A673 (cell line): ENCODE data around the gene NGLY1. TPM values are rescaled to one million over a fixed set of nuclear protein-coding genes. Genes with fewer than 3 reads are reported as not detected.

Experiments used
- BruUV-seq: library from RNA; stranded (reverse); fragments of 400-500 nt; replicated peaks from 2 replicates; lab custom pipeline; 2021; lab: Mats Ljungman, UMichigan
- CTCF ChIA-PET: fragments of 300-600 bp; sonication (Branson Sonifier 250); formaldehyde crosslinking; loops from one replicate; lab custom pipeline; 2022; ENCODE audit warnings: antibody characterized with exemption; lab: Charles Lee
- POLR2A ChIA-PET: fragments of 300-600 bp; sonication (Branson Sonifier 250); formaldehyde crosslinking; loops from one replicate; lab custom pipeline; 2022; ENCODE audit warnings: antibody characterized with exemption; ENCODE audit not compliant: low non-redundant PET; lab: Charles Lee
- DNase-seq: peaks from one replicate; pipeline ENCODE4 v3.0.0-alpha.2; 2015; ENCODE audit warnings: low spot score
- H3K27ac ChIP-seq: fragments of 200-600 bp; sonication (generic); 2 replicates; pipeline ENCODE4 v1.5.1; 2016; ENCODE audit warnings: mixed run types, low read depth, mild to moderate bottlenecking, mixed read lengths, antibody characterized with exemption, low read length; ENCODE audit not compliant: poor library complexity, severe bottlenecking
- H3K27me3 ChIP-seq: fragments of 200-600 bp; sonication (generic); replicated peaks from 2 replicates; pipeline ENCODE4 v1.6.1; 2017; ENCODE audit warnings: mixed run types, low read depth, mild to moderate bottlenecking, mixed read lengths, antibody characterized with exemption, low read length; ENCODE audit not compliant: insufficient read depth, poor library complexity
- H3K36me3 ChIP-seq: fragments of 200-600 bp; sonication (generic); 2 replicates; pipeline ENCODE4 v1.6.1; 2016; ENCODE audit warnings: mixed run types, mild to moderate bottlenecking, mixed read lengths, antibody characterized with exemption, low read length; ENCODE audit not compliant: insufficient read depth, poor library complexity, severe bottlenecking
- H3K4me1 ChIP-seq: fragments of 200-600 bp; sonication (generic); 2 replicates; pipeline ENCODE4 v1.6.1; 2017; ENCODE audit warnings: mixed run types, mild to moderate bottlenecking, mixed read lengths, antibody characterized with exemption, low read length; ENCODE audit not compliant: insufficient read depth, poor library complexity, severe bottlenecking
- H3K4me3 ChIP-seq: fragments of 200-600 bp; sonication (generic); 2 replicates; pipeline ENCODE4 v1.5.1; 2016; ENCODE audit warnings: low read depth, mixed run types, mild to moderate bottlenecking, mixed read lengths, low read length; ENCODE audit not compliant: poor library complexity, severe bottlenecking
- H3K9me3 ChIP-seq: fragments of 200-600 bp; sonication (generic); 2 replicates; pipeline ENCODE4 v1.6.1; 2016; ENCODE audit warnings: mixed run types, low read depth, mild to moderate bottlenecking, mixed read lengths, antibody characterized with exemption, low read length; ENCODE audit not compliant: poor library complexity, severe bottlenecking
- CTCF ChIP-seq: fragments of 300-800, 200-600 bp; sonication (generic); conservative IDR thresholded peaks from 2 replicates; pipeline ENCODE4 v1.5.1; 2017; ENCODE audit warnings: low read depth, mild to moderate bottlenecking, antibody characterized with exemption, low read length, moderate library complexity, mixed read lengths
- EZH2 ChIP-seq: fragments of 200-600 bp; sonication (generic); IDR thresholded peaks from 2 replicates; pipeline ENCODE4 v1.6.1; 2017; ENCODE audit warnings: borderline replicate concordance, low read depth, mild to moderate bottlenecking, mixed read lengths, antibody characterized with exemption, low read length; ENCODE audit not compliant: poor library complexity, severe bottlenecking
- intact Hi-C: fragments of 100-400 bp; cut with micrococcal nuclease; formaldehyde crosslinking; loops from one replicate; pipeline ENCODE4 v1.10.0; 2022; ENCODE audit not compliant: unreplicated experiment
- total RNA-seq: library from RNA; stranded (reverse); gene quantifications from 2 replicates; pipeline ENCODE4 v1.2.3, GENCODE V29; 2021

The NGLY1 gene
- total RNA-seq, 1 experiment from 2014 or later: 30.4 TPM

- H3K4me1 ChIP-seq: no peaks in the 10 kb centered on the region
- no peaks in the 10 kb centered on the region for H3K9me3 ChIP-seq
- intact Hi-C loops: no loop called here
- BruUV-seq: no TSS peak
- ChIA-PET CTCF (no interaction called here), POLR2A (no interaction called here)
- H3K36me3 ChIP-seq: no peaks in the 10 kb centered on the region
- no peak overlapping the region for H3K27ac ChIP-seq
- TF ChIP-seq CTCF: no peak
- no peak for TF ChIP-seq EZH2
- H3K27me3 ChIP-seq: no peaks in the 10 kb centered on the region
- DNase-seq: no peak
- no peak overlapping the region for H3K4me3 ChIP-seq
Observed at GRCh38 chr3:25679642-25680302, 103.5 kb downstream of the NGLY1 start.

- no peak for TF ChIP-seq CTCF
- no peak for TF ChIP-seq EZH2
- ChIA-PET CTCF (no interaction called here), POLR2A (no interaction called here)
Observed at GRCh38 chr3:25679166-25679565, 104.1 kb downstream of the NGLY1 start.

GRCh38 chr3:25678581-25678980, 104.7 kb downstream of the NGLY1 start:
- TF ChIP-seq CTCF: no peak
- no peak for TF ChIP-seq EZH2
- POLR2A ChIA-PET: no interaction called here

More at GRCh38 chr3:25679166-25679565, 104.1 kb downstream of the NGLY1 start:
- H3K4me3 ChIP-seq: no peak overlapping the region
- no peaks in the 10 kb centered on the region for H3K9me3 ChIP-seq
- H3K4me1 ChIP-seq: no peaks in the 10 kb centered on the region
- H3K27ac ChIP-seq: no peak overlapping the region
- no peak for DNase-seq
- H3K27me3 ChIP-seq: no peaks in the 10 kb centered on the region
- no TSS peak for BruUV-seq
- H3K36me3 ChIP-seq: no peaks in the 10 kb centered on the region
- intact Hi-C loops: no loop called here

More at GRCh38 chr3:25678581-25678980, 104.7 kb downstream of the NGLY1 start:
- H3K27me3 ChIP-seq: no peaks in the 10 kb centered on the region
- no peak for DNase-seq
- CTCF ChIA-PET: no interaction called here
- H3K27ac ChIP-seq: no peak overlapping the region
- no peaks in the 10 kb centered on the region for H3K4me1 ChIP-seq
- no peak overlapping the region for H3K4me3 ChIP-seq
- H3K9me3 ChIP-seq: no peaks in the 10 kb centered on the region
- no peaks in the 10 kb centered on the region for H3K36me3 ChIP-seq
- BruUV-seq: no TSS peak
- intact Hi-C loops: no loop called here
